Peyer's patch (tissue), 4 donors: Measurements from ENCODE around the gene SPATS2. TPM values are rescaled to one million over a fixed set of nuclear protein-coding genes. Genes with fewer than 3 reads are reported as not detected.

ENCODE experiments used
- DNase-seq, 3 donors: peaks; one replicate each; pipeline ENCODE4 v3.0.0-alpha.2; 2017 to 2019
- H3K27ac ChIP-seq, 4 donors: fragments of 200-600 bp; sonication (generic); one replicate each; pipeline ENCODE4 v1.5.1; 2016 to 2019
- H3K27me3 ChIP-seq, 2 donors: fragments of 200-600 bp; sonication (generic); one replicate each; pipeline ENCODE4 v1.5.1; 2019
- H3K36me3 ChIP-seq, 3 donors: fragments of 200-600 bp; sonication (generic); one replicate each; pipeline ENCODE4 v1.5.1; 2016 to 2019
- H3K4me1 ChIP-seq, 4 donors: fragments of 200-600 bp; sonication (generic); one replicate each; pipeline ENCODE4 v1.5.1; 2016 to 2019
- H3K4me3 ChIP-seq, 4 donors: fragments of 200-600 bp; sonication (generic); 1 replicate in 3 of 4; 2 replicates in 1 of 4; pipeline ENCODE4 v1.5.1; 2016 to 2019; ENCODE audit warnings: mild to moderate bottlenecking in 1 of 4
- H3K9me3 ChIP-seq, 4 donors: fragments of 200-600 bp; sonication (generic); one replicate each; pipeline ENCODE4 v1.5.1; 2016 to 2019; ENCODE audit warnings: mild to moderate bottlenecking in 1 of 4
- CTCF ChIP-seq, 6 experiments: fragments of 450-650 bp in 4 of 6; fragments of 200-600 bp in 2 of 6; sonication (generic) in 1 of 6; IDR thresholded peaks; one replicate each; pipeline ENCODE4 v1.5.1; 2017 to 2019; ENCODE audit warnings: antibody characterized with exemption in 6 of 6, mild to moderate bottlenecking in 3 of 6, moderate library complexity in 1 of 6
- POLR2A ChIP-seq, 2 donors: fragments of 450-650 bp; IDR thresholded peaks; one replicate each; pipeline ENCODE4 v1.5.1; 2017; ENCODE audit warnings: antibody characterized with exemption in 2 of 2, mild to moderate bottlenecking in 2 of 2, moderate library complexity in 2 of 2
- total RNA-seq, 4 donors: library from RNA; depleted of rRNA; stranded (reverse); fragments of >200 nt; gene quantifications; one replicate each; pipeline ENCODE4 v1.1.0, GENCODE V29; 2016

Gene SPATS2
- total RNA-seq, 4 donors from 2014 or later: 20.2 to 49.5 (median 24.8) TPM

- Histone ChIP-seq H3K27ac (peak overlapping the region in 1 of 4 donors; percentile 48), H3K36me3 (no peaks in the 10 kb centered on the region), H3K4me1 (peaks cover 7 to 60% (median 43%) of the 10 kb centered on the region in 4 donors), H3K9me3 (no peaks in the 10 kb centered on the region), H3K4me3 (peak overlapping the region; percentile 28 to 52 (median 48)), H3K27me3 (peaks cover 0 to 22% of the 10 kb centered on the region in 2 donors)
- TF ChIP-seq POLR2A (IDR thresholded peaks at IDR 0.05) (no peak), CTCF (IDR thresholded peaks at IDR 0.05) (peak in 5 of 6 experiments; percentile 69 to 87 (median 81))
- DNase-seq: peak; percentile 68 to 90 (median 84)
Measured at GRCh38 chr12:49342066-49342913, 25.0 kb upstream of the SPATS2 start.

GRCh38 chr12:49342914-49343731 lies 24.1 kb upstream of the SPATS2 start:
- DNase-seq: no peak
- H3K4me1 ChIP-seq: peaks cover 7 to 66% (median 48%) of the 10 kb centered on the region in 4 donors
- TF ChIP-seq CTCF (IDR thresholded peaks at IDR 0.05) (no peak), POLR2A (IDR thresholded peaks at IDR 0.05) (no peak)
- H3K27me3 ChIP-seq: peaks cover 0 to 25% of the 10 kb centered on the region in 2 donors
- H3K4me3 ChIP-seq: peak overlapping the region; percentile 28 to 52 (median 48)
- no peaks in the 10 kb centered on the region for H3K36me3 ChIP-seq
- H3K27ac ChIP-seq: no peak overlapping the region
- H3K9me3 ChIP-seq: no peaks in the 10 kb centered on the region

DNA sequence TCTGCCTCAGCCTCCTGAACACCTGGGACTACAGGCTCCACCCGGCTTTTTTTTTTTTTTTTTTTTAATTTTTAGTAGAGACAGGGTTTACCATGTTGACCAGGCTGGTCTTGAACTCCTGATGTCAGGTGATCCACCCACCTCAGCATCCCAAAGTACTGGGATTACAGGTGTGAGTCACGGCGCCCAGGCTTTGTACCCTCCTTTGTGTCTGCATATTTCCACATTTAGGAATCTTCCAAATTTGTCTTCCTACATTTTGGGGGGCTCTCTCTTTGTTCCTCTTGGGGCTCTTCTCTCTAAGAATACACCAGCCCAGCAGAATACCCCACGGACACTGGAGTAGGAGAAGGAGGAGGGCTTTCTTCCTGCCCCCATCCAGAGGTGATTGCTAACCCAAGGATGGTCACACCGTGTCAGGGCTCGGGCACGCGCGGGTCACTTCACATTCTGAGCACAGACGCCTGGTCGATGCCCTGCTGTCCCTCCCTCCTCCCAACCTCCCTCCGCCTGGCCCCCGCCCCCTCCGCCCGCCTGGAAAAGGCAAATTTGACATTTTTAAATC lies 22.7 kb upstream of the SPATS2 start:
- H3K36me3 ChIP-seq: no peaks in the 10 kb centered on the region
- DNase-seq: no peak
- peak overlapping the region in 2 of 4 donors; percentile 52 to 75 for H3K4me3 ChIP-seq
- H3K4me1 ChIP-seq: peaks cover 7 to 67% (median 47%) of the 10 kb centered on the region in 4 donors
- H3K27me3 ChIP-seq: peaks cover 0 to 25% of the 10 kb centered on the region in 2 donors
- no peak overlapping the region for H3K27ac ChIP-seq
- H3K9me3 ChIP-seq: no peaks in the 10 kb centered on the region
- TF ChIP-seq CTCF (IDR thresholded peaks at IDR 0.05) (no peak), POLR2A (IDR thresholded peaks at IDR 0.05) (no peak)

DNA sequence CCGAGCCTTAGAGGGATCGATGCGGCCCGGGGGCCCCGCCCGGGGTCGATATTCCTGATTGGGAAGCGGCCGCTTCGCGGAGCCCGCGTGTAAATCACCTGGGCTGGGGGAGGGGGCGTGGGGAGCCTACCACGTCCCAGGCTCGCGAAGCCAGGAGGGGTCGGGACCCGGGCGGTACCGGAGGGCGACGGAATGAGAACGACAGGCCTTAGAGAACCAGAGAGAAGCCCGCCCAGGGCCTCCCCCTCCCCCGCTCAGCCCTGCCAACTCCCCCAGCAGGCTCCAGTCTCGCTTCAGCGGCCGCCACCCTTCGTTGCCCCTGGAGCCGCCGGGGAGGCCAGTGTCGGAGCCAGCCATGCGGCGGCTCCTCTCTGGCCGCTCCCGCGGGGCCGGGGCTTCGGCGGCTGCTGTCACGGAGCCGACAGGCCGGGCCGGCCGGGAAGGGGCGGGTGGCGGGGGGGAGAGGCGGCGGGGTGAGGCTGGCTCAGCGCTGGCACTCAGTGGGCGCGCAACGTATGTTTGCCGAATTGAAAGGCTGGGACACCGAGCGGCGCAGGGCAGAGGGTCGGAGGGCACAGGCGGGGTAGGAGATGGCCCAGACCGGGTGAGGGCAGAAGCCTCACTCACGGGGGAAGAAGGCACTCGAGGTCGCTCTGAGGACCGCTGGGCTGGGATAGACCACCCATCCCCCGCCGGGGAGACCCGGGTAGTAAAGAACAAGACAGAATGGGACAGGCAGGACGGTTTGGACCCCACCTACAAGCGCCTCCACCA lies 22.0 kb upstream of the SPATS2 start:
- peaks cover 7 to 63% (median 47%) of the 10 kb centered on the region in 4 donors for H3K4me1 ChIP-seq
- H3K4me3 ChIP-seq: peak overlapping the region; percentile 1 to 75 (median 43)

More for the DNA sequence above, 22.0 kb upstream of the SPATS2 start:
- no peak for TF ChIP-seq POLR2A (IDR thresholded peaks at IDR 0.05)
- no peak for TF ChIP-seq CTCF (IDR thresholded peaks at IDR 0.05)
- peak in 2 of 3 donors; percentile 31 to 56 for DNase-seq
- Histone ChIP-seq H3K27me3 (peaks cover 0 to 25% of the 10 kb centered on the region in 2 donors), H3K36me3 (no peaks in the 10 kb centered on the region), H3K27ac (no peak overlapping the region), H3K9me3 (no peaks in the 10 kb centered on the region)
